Neural progenitor cell (in vitro differentiated cells): Measurements from ENCODE around the gene AGMO. TPM values are rescaled to one million over a fixed set of nuclear protein-coding genes. Genes with fewer than 3 reads are reported as not detected.

Source experiments
- DNase-seq: peaks from one replicate; pipeline ENCODE4 v3.0.0-alpha.2; 2016; ENCODE audit warnings: low spot score
- H2AFZ ChIP-seq: fragments of 200-600 bp; sonication (generic); replicated peaks from 2 replicates; pipeline ENCODE4 v1.6.1; 2016; ENCODE audit warnings: antibody characterized with exemption
- H3F3A ChIP-seq: fragments of 200-600 bp; sonication (generic); 2 replicates; pipeline ENCODE4 v1.6.1; 2016; ENCODE audit warnings: antibody characterized with exemption, low read depth
- H3K27ac ChIP-seq: fragments of 200-600 bp; sonication (generic); 2 replicates; pipeline ENCODE4 v1.5.1; 2016; ENCODE audit warnings: mild to moderate bottlenecking
- H3K27me3 ChIP-seq: fragments of 200-600 bp; sonication (generic); 2 replicates; pipeline ENCODE4 v1.6.1; 2016; ENCODE audit warnings: mild to moderate bottlenecking, moderate library complexity
- H3K36me3 ChIP-seq: fragments of 200-600 bp; sonication (generic); 2 replicates; pipeline ENCODE4 v1.5.1; 2016
- H3K4me1 ChIP-seq: fragments of 200-600 bp; sonication (generic); 2 replicates; pipeline ENCODE4 v1.6.1; 2016; ENCODE audit warnings: mixed run types
- H3K4me2 ChIP-seq: fragments of 200-600 bp; sonication (generic); 2 replicates; pipeline ENCODE4 v1.6.1; 2016
- H3K4me3 ChIP-seq: fragments of 200-600 bp; sonication (generic); 2 replicates; pipeline ENCODE4 v1.5.1; 2016
- H3K79me2 ChIP-seq: fragments of 200-600 bp; sonication (generic); 2 replicates; pipeline ENCODE4 v1.6.1; 2016; ENCODE audit warnings: low read depth
- H3K9ac ChIP-seq: fragments of 200-600 bp; sonication (generic); 2 replicates; pipeline ENCODE4 v1.6.1; 2016
- H3K9me3 ChIP-seq: fragments of 200-600 bp; sonication (generic); 2 replicates; pipeline ENCODE4 v1.5.1; 2016; ENCODE audit warnings: low read depth
- H4K20me1 ChIP-seq: fragments of 200-600 bp; sonication (generic); 2 replicates; pipeline ENCODE4 v1.6.1; 2016; ENCODE audit warnings: low read depth
- H3K27ac Mint-ChIP-seq: 3 replicates; pipeline ENCODE4 v1.8.0; 2021; ENCODE audit warnings: mixed read lengths
- H3K27me3 Mint-ChIP-seq: 2 replicates; pipeline ENCODE4 v1.8.0; 2022; ENCODE audit warnings: low read depth, mild to moderate bottlenecking, inconsistent platforms, moderate library complexity, mixed read lengths; ENCODE audit not compliant: insufficient read depth
- H3K36me3 Mint-ChIP-seq: 3 replicates; pipeline ENCODE4 v1.8.0; 2021; ENCODE audit warnings: mixed read lengths
- H3K4me1 Mint-ChIP-seq: 3 replicates; pipeline ENCODE4 v1.8.0; 2021; ENCODE audit warnings: mixed read lengths
- H3K4me3 Mint-ChIP-seq: 3 replicates; pipeline ENCODE4 v1.8.0; 2021; ENCODE audit warnings: mild to moderate bottlenecking, moderate library complexity, mixed read lengths
- H3K9me3 Mint-ChIP-seq: 3 replicates; pipeline ENCODE4 v1.8.0; 2020; ENCODE audit warnings: mixed read lengths
- EZH2 ChIP-seq: fragments of 200-600 bp; sonication (generic); IDR thresholded peaks from 2 replicates; pipeline ENCODE4 v1.6.1; 2017; ENCODE audit warnings: antibody characterized with exemption, mild to moderate bottlenecking, moderate library complexity
- EZH2phosphoT487 ChIP-seq: fragments of 200-600 bp; sonication (generic); IDR thresholded peaks from 2 replicates; pipeline ENCODE4 v1.6.1; 2017; ENCODE audit warnings: antibody characterized with exemption
- total RNA-seq: library from RNA; depleted of rRNA; stranded (reverse); fragments of >200 nt; gene quantifications from 2 replicates; pipeline ENCODE4 v1.2.3, GENCODE V29; 2015; ENCODE audit warnings: low replicate concordance
- TF ChIP-seq, protein P1 (sequence below): fragments of 200-600 bp; sonication (generic); IDR thresholded peaks from 2 replicates; pipeline ENCODE4 v1.5.1; 2017; ENCODE audit warnings: antibody characterized with exemption, mild to moderate bottlenecking

Gene AGMO
- total RNA-seq, 1 donor from 2014 or later = 0.30 TPM

DNA sequence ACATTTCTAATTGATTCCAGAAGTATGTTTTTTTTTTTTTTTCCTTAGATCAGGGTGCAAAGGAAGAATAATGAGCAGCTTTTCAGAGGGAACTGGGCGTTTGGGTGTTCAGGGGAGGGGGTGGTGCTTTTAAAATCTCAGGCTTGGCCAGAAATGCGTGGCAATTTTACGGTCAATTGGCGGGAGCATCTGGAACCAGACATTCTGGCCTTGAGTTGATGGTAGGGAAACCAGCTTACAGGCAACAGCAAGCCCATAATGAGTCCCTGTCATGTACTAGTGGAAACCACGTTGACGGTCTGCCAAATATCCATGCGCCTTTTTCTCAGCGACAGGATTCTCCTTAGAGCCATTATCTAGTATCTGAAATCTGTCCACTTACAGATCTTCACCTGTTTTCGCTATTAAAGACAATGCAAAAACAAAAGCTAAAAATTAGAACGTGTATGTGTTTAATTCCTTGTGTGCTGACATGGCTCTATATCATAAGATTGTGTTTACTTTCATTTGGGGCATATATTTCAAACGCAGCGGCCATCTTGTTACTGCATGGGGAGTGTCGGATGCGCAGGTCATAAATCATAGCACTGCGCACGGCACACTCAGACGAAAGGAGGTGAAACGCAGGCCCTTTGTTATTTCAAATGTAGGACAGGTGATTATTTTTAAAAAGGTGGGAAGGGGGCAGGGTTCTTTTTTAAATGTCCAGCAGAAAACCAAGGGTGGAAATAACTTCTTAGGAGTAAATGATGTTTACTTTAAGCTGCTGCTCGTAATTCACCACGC lies 209.2 kb downstream of the AGMO start:
- Histone ChIP-seq H3K4me1 (no peaks in the 10 kb centered on the region), H3K9me3 (no peaks in the 10 kb centered on the region), H3K9ac (no peak overlapping the region), H3K27me3 (no peaks in the 10 kb centered on the region), H3K27ac (no peak overlapping the region), H3F3A (no peaks in the 10 kb centered on the region), H4K20me1 (no peaks in the 10 kb centered on the region), H3K79me2 (no peaks in the 10 kb centered on the region), H3K4me2 (no peak overlapping the region), H3K36me3 (no peaks in the 10 kb centered on the region), H3K4me3 (no peak overlapping the region), H2AFZ (no peak overlapping the region)
- no peak for DNase-seq
- Mint-ChIP-seq H3K9me3 (no peaks in the 10 kb centered on the region), H3K27me3 (no peaks in the 10 kb centered on the region), H3K4me3 (no peak overlapping the region), H3K4me1 (no peaks in the 10 kb centered on the region), H3K36me3 (no peaks in the 10 kb centered on the region), H3K27ac (no peak overlapping the region)
- TF ChIP-seq, protein P1, sequence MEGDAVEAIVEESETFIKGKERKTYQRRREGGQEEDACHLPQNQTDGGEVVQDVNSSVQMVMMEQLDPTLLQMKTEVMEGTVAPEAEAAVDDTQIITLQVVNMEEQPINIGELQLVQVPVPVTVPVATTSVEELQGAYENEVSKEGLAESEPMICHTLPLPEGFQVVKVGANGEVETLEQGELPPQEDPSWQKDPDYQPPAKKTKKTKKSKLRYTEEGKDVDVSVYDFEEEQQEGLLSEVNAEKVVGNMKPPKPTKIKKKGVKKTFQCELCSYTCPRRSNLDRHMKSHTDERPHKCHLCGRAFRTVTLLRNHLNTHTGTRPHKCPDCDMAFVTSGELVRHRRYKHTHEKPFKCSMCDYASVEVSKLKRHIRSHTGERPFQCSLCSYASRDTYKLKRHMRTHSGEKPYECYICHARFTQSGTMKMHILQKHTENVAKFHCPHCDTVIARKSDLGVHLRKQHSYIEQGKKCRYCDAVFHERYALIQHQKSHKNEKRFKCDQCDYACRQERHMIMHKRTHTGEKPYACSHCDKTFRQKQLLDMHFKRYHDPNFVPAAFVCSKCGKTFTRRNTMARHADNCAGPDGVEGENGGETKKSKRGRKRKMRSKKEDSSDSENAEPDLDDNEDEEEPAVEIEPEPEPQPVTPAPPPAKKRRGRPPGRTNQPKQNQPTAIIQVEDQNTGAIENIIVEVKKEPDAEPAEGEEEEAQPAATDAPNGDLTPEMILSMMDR = no peak
- TF ChIP-seq EZH2 (no peak), EZH2phosphoT487 (no peak)

DNA sequence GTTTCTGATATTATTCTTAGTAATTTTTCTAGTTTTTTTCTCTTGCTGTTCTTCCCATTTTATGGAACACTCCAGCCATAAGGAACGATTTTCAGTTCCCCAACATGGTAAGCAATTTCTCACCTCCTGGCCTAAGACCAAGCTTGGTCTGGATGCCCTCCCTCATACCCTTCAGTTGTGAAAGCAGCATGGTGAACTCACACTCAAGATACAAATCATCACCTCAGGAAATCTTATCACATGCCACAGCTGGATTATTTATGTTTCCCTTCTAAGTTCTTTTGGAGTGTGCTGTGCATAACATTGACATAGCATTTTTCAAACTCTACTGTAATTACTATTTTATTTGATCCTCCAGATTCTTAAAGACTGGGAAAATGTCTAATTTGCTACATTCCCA lies 216.6 kb downstream of the AGMO start:
- H3K79me2 ChIP-seq = no peaks in the 10 kb centered on the region
- no peaks in the 10 kb centered on the region for H3K4me1 ChIP-seq
- no peaks in the 10 kb centered on the region for H3K36me3 ChIP-seq
- DNase-seq = no peak
- no peaks in the 10 kb centered on the region for H3K9me3 Mint-ChIP-seq
- H3K9ac ChIP-seq = no peak overlapping the region
- no peaks in the 10 kb centered on the region for H3K4me1 Mint-ChIP-seq
- H3F3A ChIP-seq = no peaks in the 10 kb centered on the region
- H3K4me3 ChIP-seq = no peak overlapping the region
- no peak overlapping the region for H3K4me3 Mint-ChIP-seq
- H3K4me2 ChIP-seq = no peak overlapping the region
- H3K9me3 ChIP-seq = no peaks in the 10 kb centered on the region
- H2AFZ ChIP-seq = no peak overlapping the region
- no peak overlapping the region for H3K27ac Mint-ChIP-seq
- H3K27me3 ChIP-seq = no peaks in the 10 kb centered on the region
- no peaks in the 10 kb centered on the region for H3K36me3 Mint-ChIP-seq
- TF ChIP-seq EZH2phosphoT487 = no peak
- TF ChIP-seq, protein P1 = no peak
- no peak for TF ChIP-seq EZH2
- no peaks in the 10 kb centered on the region for H3K27me3 Mint-ChIP-seq
- no peak overlapping the region for H3K27ac ChIP-seq
- no peaks in the 10 kb centered on the region for H4K20me1 ChIP-seq

DNA sequence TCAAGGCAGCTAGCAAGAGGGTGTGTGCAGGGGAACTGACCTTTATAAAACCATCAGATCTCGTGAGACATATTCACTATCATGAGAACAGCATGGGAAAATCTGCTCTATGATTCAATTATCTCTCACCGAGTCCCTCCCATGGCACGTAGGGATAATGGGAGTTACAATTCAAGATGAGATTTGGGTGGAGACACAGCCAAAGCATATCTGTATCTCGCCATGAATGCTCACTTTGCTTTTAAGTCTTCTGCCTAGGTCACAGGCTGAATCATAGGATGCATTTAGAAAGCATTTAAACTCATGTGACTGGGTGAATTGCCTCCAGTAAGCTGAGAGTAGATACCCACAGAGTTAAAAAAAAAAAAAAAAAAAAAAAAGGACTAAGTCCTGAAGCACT lies 220.0 kb downstream of the AGMO start:
- TF ChIP-seq EZH2 (no peak), EZH2phosphoT487 (no peak)
- TF ChIP-seq, protein P1 = no peak
- no peak for DNase-seq
- H3K4me1 ChIP-seq = no peaks in the 10 kb centered on the region
- H2AFZ ChIP-seq = no peak overlapping the region
- H3K9me3 ChIP-seq = no peaks in the 10 kb centered on the region
- Mint-ChIP-seq H3K36me3 (no peaks in the 10 kb centered on the region), H3K4me3 (no peak overlapping the region), H3K27ac (no peak overlapping the region), H3K27me3 (no peaks in the 10 kb centered on the region), H3K9me3 (peaks cover 4% of the 10 kb centered on the region), H3K4me1 (no peaks in the 10 kb centered on the region)
- H3K79me2 ChIP-seq = no peaks in the 10 kb centered on the region
- H3K27me3 ChIP-seq = no peaks in the 10 kb centered on the region
- H3F3A ChIP-seq = no peaks in the 10 kb centered on the region
- no peaks in the 10 kb centered on the region for H4K20me1 ChIP-seq
- no peak overlapping the region for H3K9ac ChIP-seq
- no peak overlapping the region for H3K4me3 ChIP-seq
- H3K4me2 ChIP-seq = no peak overlapping the region
- no peak overlapping the region for H3K27ac ChIP-seq
- H3K36me3 ChIP-seq = no peaks in the 10 kb centered on the region
